NCI-H524 treated with DMSO at 0.1 percent for 48 hours (cell line): ENCODE results near the gene FKBP3.
"Not testable (repeated sequence)": the region's sequence is repeated elsewhere in the genome, so short reads cannot be mapped to it uniquely, and the experiment has no call there.

Experiments used
- DNase-seq: peaks from one replicate; lab custom pipeline; 2025; lab: John Stamatoyannopoulos, UW

Gene FKBP3

DNA sequence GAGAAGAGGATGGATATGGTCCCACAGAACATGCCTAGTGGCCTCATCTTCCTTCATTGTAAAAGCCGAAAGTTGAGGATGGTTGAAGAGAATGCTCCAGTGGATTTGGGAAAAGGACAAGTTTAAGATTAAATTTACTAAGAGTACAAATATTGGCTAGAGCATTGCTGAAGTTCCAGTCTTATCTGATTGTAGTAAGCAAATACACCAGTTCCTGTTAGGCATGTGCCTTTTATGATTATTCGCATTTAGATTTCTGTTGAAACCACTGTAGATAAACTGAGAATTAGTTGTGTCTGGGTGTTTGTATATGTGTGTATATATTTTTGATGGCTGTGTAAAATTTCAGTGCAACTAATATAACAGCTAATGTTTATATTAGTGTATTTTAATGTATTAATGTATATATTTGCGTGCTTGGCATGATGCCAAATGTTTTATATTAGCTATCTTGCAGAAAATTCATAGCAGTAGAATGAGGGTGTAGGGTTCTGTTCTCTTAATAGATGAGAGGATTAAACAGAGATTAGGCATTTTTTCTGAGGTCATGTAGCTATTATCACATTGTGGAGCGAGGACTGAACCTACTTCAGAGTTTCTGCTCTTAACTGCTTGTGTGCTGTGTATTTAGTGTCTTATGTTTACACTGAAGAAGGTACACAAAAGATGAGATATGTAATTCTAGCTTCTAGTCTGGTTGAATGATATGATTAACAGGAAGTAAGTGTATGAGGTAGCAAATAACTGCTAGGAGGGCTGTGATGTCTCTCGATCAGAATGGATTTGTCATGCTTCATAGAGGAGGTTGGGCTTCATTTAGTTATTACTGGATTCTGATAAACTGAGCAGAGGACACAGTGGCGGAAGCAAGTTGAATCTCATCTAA lies 21.1 kb downstream of the FKBP3 start:
- DNase-seq, result no peak

DNA sequence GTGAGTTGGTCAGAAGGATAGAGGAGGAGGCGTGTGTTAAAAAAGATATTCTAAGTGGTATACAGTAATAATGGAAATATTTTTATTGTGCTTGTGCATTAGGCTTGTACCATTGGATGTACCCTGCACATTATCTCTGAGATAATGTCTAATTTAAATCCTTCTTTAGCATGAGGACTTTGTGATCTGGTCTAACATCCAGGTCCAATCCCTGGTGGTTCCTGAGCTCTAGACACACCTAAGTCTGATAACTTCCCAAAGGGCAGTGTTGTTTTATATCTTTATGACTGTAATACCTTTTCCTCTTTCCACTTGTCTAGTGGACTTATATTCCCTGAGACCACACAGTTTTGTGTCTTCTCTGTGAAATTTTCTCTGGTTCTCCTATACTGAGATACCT lies 29.7 kb downstream of the FKBP3 start:
- DNase-seq, result no peak

DNA sequence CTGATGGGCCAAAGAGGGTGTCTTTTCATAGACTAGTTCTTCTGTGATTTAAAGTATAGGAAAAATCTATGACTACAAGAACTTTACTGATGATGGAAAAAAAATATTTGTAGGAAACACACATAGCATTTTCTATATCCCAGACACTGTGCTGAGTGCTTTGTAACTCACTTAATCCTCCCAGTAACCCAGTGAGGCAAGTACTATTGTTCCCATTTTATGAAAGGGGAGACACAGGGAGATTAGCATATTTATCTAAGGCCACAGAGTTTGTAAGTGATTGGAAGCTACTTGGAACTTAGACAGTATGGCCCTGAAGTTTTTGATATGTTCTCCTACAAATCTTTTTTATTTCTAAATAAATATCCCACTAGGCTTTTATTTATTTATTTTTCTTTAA lies 30.5 kb downstream of the FKBP3 start:
- no peak for DNase-seq

DNA sequence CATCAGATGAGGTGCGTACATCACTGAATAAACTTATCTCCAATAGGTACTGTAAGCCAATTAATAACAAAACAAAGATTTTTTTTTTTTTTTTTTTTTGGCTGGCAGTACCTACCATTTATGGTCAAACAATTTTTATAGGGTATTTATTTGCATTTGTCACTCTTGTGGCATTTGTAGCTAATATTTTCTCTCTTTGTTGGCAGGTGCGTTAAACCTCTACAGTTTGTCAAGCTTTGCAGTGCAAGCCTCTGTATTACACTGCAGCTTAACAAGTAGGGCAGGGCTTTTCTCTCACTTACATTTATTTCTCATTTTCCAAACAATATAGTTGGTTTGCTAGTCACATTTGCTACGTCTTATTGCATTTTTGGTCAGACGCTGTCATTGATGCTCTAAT lies 38.1 kb downstream of the FKBP3 start:
- DNase-seq, result no peak

DNA sequence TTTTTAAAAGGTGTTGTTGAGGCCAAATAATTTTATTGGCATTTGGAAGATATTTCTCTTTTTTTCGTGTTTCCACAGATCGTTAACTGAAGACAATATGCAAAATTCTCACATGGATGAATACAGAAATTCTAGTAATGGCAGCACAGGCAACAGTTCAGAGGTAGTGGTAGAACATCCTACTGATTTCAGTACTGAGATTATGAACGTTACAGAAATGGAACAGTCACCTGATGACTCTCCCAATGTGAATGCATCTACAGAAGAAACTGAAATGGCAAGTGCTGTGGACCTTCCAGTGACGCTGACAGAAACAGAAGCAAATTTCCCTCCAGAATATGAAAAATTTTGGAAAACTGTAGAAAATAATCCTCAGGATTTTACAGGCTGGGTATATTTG lies 39.1 kb downstream of the FKBP3 start:
- DNase-seq, result no peak

DNA sequence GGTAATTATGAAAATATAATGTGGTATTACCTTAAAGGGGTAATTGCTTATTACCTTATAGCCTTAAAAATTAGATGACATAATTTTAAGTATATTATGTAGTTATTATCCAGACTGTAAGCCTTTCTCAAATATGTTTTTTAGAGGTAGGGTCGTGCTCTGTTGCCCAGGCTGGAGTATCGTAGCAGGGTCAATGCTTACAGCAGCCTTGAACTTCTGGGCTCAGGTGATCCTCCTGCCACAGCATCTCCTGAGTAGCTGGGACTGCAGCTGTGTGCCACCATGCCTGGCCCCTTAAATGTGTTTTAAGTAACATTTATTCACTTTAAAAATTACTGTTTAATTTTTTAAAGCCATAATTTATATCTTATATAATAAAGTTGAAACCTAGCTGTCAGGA lies 40.0 kb downstream of the FKBP3 start:
- no peak for DNase-seq

DNA sequence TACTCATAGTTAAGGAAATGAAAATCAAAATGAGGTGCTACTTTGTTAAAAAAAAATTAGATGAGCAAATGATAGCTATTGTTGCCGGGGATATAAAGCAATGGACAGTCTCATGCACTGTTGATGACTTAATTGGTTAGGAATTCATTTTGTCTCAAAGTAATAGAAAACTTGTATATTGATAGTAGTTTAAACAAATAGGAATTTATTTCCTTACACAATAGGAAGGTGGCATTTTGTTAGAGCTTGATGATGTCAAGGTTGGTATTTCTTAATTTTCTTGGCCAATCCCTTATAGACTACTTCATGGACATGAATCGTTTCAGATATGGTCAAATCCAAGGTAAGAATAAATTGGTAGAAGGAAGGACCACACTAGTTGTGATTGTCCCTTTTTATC lies 42.6 kb downstream of the FKBP3 start:
- DNase-seq, result no peak

DNA sequence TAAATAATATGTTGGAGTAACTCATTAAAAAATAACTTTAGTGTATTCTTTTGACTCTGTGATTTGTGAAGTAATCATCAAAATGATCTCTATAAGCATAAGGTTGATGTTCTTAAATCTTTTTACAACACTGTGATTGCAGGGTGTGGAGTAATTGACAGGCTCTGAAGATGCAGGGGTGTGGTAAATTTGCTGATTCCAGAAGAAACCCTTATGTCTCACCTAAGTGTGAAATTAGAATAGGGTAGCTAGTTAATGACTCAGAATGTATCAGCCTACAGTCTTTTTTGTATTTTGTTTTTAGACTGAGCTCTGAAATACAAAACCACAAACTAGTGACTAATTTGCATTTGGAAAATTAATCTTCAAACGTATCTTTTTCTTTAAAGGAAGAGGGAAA lies 44.5 kb downstream of the FKBP3 start:
- DNase-seq, result no peak

DNA sequence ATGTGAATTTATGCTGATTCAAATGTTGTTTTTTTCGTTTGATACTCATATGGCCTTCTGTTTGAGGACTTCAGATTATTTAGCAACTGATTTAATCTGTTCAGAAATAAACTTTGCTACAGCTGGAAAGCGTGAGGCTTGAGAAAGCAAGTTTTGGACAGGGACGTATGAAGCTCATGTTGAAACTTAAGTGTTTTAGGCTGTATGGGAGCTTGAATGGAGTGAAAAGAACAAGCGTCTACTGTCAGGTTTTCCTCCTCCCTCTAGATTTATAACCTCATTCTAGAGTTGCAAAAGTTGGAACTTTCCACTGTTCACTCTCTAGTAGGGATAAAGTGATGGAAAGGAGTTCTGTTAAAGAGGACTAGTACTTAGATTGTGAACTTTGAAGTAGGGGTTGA lies 49.3 kb downstream of the FKBP3 start:
- peak; percentile 28 for DNase-seq

DNA sequence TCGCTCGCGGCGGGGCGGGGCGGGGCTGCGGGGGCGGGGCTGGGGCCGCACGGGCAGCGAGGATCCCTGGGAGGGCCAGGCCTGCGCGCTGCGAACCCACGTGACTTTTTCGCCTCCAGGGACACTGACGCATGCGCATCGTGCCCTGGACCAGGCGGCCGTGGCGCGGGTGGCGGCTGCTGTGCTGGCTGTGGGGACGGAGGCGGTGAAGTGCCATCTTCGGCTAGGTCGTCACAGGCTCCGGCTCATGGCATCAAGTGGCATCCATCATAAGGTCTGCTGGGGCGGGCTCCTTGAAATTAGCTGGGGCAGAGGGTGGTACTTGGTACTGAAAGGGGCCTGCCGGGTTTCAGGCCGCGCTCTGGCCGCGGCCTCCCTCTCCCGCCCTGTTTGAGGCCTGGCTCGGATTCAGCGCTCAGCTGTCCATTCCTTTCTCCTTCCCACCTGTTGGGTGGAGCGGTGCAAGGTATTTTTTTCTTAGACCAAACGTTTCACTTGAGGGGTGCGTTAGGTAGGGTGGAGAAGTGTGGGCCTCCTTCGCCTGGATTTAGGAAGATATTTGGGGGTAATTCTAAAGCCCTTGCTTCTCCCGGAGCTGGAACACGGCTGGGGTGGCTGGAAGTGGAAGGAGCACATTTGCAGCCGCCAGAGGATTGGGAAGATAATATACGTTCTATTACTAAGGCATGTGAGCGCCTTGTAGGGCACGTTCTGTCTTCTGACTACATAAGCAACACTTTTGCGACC lies 50.1 kb downstream of the FKBP3 start, which contains the start of gene PRPF39:
PRPF39 (plus strand) TSS at position 141 of the 747 bp plus-strand sequence. CDS start 11,124 bp downstream, outside the sequence.
- DNase-seq, result peak; percentile 88

DNA sequence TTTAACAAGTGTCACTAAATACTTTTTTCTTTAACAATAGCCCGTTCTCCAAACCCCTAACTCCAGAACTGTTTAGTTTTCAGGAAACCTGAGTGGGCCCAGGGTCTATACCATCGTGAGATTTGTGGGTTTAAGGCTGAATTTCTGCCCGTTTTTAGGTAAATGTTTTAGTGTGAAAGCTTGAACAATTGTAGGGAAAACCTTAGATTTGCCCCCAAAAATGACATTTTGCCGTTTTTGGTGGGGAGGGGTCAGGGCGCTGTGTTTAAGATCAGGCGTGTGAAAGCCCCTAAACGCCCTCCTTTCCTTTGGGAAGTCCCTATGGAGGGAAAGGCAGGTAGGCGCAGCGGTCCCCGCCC lies 50.7 kb downstream of the FKBP3 start:
- DNase-seq, result no peak

DNA sequence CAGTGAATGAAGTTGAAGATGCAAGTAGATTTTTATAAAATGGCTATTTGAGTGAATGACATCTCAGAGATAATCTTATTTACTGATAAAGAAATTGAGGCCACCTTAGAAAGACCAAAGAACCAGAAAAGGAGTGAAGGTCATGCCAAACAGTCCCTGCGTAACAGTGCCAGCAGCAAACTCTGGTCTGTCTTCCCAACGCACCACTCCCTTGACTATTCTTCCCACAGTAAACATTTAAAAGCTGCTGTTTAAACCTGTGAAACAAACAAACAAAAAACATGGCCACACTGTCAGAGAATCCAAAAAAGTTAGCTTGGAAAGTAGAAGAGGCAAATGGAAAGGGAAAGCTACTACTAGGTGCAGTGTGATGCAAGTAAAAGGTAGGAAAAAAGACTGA lies 51.9 kb downstream of the FKBP3 start:
- DNase-seq, result no peak

DNA sequence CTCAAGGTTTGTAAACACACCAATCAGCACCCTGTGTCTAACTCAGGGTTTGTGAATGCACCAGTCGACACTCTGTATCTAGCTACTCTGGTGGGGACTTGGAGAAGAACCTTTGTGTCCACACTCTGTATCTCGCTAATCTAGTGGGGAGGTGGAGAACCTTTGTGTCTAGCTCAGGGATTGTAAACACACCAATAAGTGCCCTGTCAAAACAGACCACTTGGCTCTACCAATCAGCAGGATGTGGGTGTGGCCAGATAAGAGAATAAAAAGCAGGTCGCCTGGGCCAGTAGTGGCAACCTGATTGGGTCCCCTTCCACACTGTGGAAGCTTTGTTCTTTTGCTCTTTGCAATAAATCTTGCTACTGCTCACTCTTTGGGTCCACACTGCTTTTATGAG lies 53.2 kb downstream of the FKBP3 start:
- DNase-seq, result not testable (repeated sequence)

DNA sequence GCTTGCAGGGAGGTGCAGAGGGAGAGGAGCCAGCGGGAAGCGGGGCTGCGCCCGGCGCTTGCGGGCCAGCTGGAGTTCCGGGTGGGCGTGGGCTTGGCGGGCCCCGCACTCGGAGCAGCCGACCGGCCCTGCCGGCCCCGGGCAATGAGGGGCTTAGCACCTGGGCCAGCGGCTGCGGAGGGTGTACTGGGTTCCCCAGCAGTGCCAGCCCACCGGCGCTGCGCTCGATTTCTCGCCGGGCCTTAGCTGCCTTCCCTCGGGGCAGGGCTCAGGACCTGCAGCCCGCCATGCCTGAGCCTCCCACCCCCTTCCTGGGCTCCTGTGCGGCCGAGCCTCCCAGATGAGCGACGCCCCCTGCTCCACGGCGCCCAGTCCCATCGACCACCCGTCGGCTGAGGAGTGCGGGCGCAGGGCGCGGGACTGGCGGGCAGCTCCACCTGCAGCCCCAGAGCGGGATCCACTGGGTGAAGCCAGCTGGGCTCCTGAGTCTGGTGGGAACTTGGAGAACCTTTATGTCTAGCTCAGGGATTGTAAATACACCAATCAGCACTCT lies 53.8 kb downstream of the FKBP3 start:
- not testable (repeated sequence) for DNase-seq

DNA sequence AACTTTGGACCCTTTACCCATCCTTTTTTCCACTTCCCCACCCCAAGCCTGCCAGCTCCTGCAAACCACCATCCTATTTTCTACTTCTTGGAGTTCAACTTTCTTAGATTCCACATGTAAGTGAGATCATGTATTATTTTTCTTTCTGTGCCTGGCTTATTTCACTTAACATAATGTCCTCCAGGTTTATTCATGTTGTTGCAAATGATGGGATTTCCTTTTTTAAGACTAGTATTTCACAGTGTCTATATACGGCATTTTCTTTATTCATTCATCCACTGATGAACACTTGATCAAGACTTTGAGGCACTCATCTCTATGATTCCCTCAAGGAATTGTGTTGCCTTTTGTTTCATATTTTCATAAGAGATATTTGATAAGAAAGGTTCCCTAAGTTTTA lies 56.0 kb downstream of the FKBP3 start:
- DNase-seq, result no peak

DNA sequence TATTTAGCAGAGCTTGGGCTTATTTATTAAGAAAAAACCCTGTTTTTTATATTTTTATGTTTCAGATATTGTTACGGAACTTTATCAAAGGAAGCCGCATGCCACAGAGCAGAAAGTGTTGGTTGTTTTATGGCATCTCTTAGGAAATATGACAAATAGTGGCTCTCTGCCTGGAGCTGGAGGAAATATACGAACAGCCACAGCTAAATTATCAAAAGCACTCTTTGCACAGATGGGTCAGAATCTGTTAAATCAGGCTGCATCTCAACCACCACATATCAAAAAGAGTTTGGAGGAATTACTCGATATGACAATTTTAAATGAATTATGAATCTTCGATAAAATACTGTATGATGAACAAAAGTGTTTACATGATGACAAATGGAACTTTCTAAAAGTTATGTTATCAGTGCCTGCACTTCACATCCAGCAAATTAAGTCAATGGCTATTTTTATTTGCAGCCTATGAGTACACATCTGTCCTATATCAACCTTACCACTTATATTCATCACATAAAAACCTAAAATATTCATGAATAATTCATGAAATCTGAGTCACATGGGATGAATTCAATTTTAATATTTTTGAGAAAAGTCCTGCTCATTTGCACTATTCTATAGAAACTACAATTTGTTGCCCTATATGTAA lies 60.9 kb downstream of the FKBP3 start:
- no peak for DNase-seq

DNA sequence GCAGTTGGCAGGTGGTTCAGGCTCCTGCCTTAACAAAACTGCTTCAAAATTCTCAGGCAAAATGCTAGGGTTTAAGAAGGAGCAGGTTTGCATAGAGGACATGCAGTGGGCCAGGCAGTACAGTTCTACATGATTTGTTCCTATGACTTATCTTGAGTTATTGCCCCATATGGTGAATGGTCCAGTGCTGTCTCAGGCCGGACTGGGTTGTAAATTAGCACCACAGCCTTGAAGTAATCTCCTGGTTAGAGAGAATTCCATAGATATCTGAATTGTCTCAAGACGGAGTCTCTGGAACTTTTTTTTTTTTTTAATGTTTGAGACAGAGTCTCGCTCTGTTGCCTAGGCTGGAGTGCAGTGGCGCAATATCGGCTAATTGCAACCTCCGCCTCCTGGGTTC lies 62.2 kb downstream of the FKBP3 start:
- DNase-seq, result no peak

DNA sequence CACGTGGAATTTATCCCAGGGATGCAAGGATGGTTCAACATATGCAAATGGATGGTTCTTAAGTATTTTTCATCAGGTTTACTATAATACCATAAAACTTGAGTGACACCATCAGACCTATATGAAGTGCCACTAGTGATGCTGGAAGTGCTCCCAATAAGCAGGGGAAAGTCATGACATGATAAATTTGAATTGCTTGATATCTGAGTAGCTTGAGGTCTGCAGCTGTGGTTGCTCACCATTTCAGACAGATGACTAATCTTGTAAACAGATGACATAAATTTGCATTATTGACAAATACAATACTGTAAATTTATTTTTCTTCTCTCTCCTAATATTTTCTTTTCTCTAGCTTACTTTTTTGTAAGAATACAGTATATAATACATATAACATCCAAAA lies 64.1 kb downstream of the FKBP3 start:
- no peak for DNase-seq

DNA sequence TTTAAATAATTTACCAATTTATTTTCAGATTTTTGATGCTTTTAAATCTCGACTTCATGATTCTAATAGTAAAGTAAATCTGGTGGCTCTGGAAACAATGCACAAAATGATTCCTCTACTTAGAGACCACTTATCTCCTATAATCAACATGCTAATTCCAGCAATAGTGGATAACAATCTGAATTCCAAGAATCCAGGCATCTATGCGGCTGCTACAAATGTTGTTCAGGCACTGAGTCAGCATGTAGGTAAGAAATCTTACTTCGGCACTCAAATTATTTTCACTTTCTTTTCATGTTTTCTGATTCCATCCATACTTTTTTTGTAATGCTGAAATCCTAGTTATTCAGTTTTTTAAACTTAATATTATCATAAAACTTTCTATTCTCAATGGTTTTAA lies 65.9 kb downstream of the FKBP3 start:
- no peak for DNase-seq

DNA sequence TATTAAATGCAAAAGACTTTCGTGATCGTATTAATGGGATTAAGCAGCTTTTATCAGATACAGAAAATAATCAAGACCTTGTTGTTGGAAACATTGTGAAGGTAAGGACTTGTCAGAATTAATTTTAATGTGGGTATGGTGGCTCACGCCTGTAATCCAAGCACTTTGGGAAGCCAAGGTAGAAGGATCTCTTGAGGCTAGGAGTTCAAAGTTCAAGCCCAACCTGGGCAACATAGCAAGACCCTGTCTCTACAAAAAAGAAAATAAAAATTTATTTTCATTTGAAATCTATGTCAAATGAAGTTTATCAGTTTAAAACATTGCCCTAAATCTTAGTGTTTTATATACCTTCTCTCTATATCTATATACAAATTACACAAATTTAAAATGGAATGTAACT lies 67.6 kb downstream of the FKBP3 start:
- DNase-seq, result no peak

DNA sequence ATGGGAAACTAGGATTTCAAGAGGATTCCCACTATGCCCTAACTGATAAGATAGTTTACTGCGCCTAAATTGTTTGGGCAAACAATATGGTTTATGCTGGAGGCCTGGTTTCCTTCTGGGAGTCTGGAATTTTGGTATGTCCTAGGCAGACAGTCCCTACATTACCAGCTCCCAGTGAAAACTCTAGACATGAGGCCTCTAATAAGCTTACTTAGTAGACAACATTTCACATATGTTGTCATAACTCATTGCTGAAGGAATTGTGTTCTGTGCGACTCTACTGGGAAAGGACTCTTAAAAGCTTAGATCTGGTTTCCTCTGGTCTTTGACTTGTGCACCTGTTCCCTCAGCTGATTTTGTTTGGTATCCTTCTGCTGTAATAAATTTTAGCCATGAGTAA lies 68.3 kb downstream of the FKBP3 start:
- no peak for DNase-seq
